Endodermal cell (in vitro differentiated cells): ENCODE results near the gene GRIN2A. TPM values are rescaled to one million over a fixed set of nuclear protein-coding genes. Genes with fewer than 3 reads are reported as not detected.

Source experiments
- DNase-seq: peaks from one replicate; pipeline ENCODE4 v3.0.0-alpha.2; 2017
- H3K27ac ChIP-seq: 2 replicates; pipeline ENCODE4 v1.5.1; 2013; ENCODE audit warnings: mild to moderate bottlenecking, low read depth, low read length, moderate library complexity
- H3K27me3 ChIP-seq: 2 replicates; pipeline ENCODE4 v1.6.1; 2013; ENCODE audit warnings: mild to moderate bottlenecking, low read length, moderate library complexity; ENCODE audit not compliant: insufficient read depth, control insufficient read depth, poor library complexity, severe bottlenecking
- H3K36me3 ChIP-seq: 2 replicates; pipeline ENCODE4 v1.7.0; 2013; ENCODE audit warnings: mild to moderate bottlenecking, low read length, moderate library complexity; ENCODE audit not compliant: control insufficient read depth, insufficient read depth
- H3K4me1 ChIP-seq: one replicate; pipeline ENCODE4 v1.7.0; 2013; ENCODE audit warnings: low read length; ENCODE audit not compliant: control insufficient read depth, insufficient read depth
- H3K4me3 ChIP-seq: 2 replicates; pipeline ENCODE4 v1.5.1; 2013; ENCODE audit warnings: mild to moderate bottlenecking, low read length, moderate library complexity
- H3K9ac ChIP-seq: 2 replicates; pipeline ENCODE4 v1.6.1; 2013; ENCODE audit warnings: mild to moderate bottlenecking, low read length, moderate library complexity; ENCODE audit not compliant: poor library complexity, severe bottlenecking; ENCODE audit errors: extremely low read depth
- H3K9me3 ChIP-seq: 2 replicates; pipeline ENCODE4 v1.6.1; 2013; ENCODE audit warnings: mild to moderate bottlenecking, low read length, moderate library complexity; ENCODE audit not compliant: control insufficient read depth
- H3K27ac Mint-ChIP-seq: 2 replicates; pipeline ENCODE4 v1.8.0; 2020; ENCODE audit warnings: mixed read lengths
- H3K27me3 Mint-ChIP-seq: 2 replicates; pipeline ENCODE4 v1.8.0; 2021; ENCODE audit warnings: mild to moderate bottlenecking, mixed read lengths; ENCODE audit not compliant: insufficient read depth
- H3K36me3 Mint-ChIP-seq: 2 replicates; pipeline ENCODE4 v1.8.0; 2020; ENCODE audit warnings: low read depth, mixed read lengths
- H3K4me1 Mint-ChIP-seq: 2 replicates; pipeline ENCODE4 v1.8.0; 2020; ENCODE audit warnings: mixed read lengths
- H3K4me3 Mint-ChIP-seq: 2 replicates; pipeline ENCODE4 v1.8.0; 2020; ENCODE audit warnings: mild to moderate bottlenecking, moderate library complexity, mixed read lengths
- H3K9me3 Mint-ChIP-seq: 2 replicates; pipeline ENCODE4 v1.8.0; 2020; ENCODE audit warnings: mild to moderate bottlenecking, mixed read lengths
- WGBS, 2 experiments: methylation state at CpG; one replicate each; pipeline versions ENCODE4 v1.1.5 to v1.1.7; 2013; ENCODE audit warnings: missing lambda C conversion rate in 2 of 2, mixed read lengths in 1 of 2; ENCODE audit not compliant: insufficient coverage in 1 of 2, insufficient read length in 1 of 2; 5-methylcytosine and 5-hydroxymethylcytosine counted together
- total RNA-seq, 2 donors: library from RNA; stranded (reverse); fragmentation: NEBNext Ultra II Directional in 1 of 2; extraction: Animal tissue kit (Norgen Biotek cat#: 25700) in 1 of 2; gene quantifications; 2 replicates in 1 of 2; 3 replicates in 1 of 2; pipeline ENCODE4 v1.2.1, GENCODE V29; 2021
- TF ChIP-seq, protein P1 (sequence below): fragments of 200-600 bp; sonication (generic); conservative IDR thresholded peaks from 2 replicates; pipeline ENCODE4 v1.5.0; 2021; ENCODE audit warnings: antibody characterized with exemption, mild to moderate bottlenecking

Gene GRIN2A
- total RNA-seq, 2 donors from 2014 or later = 1.2 TPM

GRCh38 chr16:9911231-9911630 is 271.0 kb downstream of the GRIN2A start:
- H3K9me3 ChIP-seq = no peaks in the 10 kb centered on the region
- no peak overlapping the region for H3K9ac ChIP-seq
- Mint-ChIP-seq H3K36me3 (no peaks in the 10 kb centered on the region), H3K27me3 (peaks cover 3% of the 10 kb centered on the region), H3K4me1 (peaks cover 10% of the 10 kb centered on the region), H3K27ac (no peak overlapping the region), H3K9me3 (no peaks in the 10 kb centered on the region), H3K4me3 (no peak overlapping the region)
- TF ChIP-seq, protein P1, sequence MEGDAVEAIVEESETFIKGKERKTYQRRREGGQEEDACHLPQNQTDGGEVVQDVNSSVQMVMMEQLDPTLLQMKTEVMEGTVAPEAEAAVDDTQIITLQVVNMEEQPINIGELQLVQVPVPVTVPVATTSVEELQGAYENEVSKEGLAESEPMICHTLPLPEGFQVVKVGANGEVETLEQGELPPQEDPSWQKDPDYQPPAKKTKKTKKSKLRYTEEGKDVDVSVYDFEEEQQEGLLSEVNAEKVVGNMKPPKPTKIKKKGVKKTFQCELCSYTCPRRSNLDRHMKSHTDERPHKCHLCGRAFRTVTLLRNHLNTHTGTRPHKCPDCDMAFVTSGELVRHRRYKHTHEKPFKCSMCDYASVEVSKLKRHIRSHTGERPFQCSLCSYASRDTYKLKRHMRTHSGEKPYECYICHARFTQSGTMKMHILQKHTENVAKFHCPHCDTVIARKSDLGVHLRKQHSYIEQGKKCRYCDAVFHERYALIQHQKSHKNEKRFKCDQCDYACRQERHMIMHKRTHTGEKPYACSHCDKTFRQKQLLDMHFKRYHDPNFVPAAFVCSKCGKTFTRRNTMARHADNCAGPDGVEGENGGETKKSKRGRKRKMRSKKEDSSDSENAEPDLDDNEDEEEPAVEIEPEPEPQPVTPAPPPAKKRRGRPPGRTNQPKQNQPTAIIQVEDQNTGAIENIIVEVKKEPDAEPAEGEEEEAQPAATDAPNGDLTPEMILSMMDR = no peak
- no peak overlapping the region for H3K27ac ChIP-seq
- no peak for DNase-seq
- H3K27me3 ChIP-seq = no peaks in the 10 kb centered on the region
- 95 to 96% methylated on average over 4 of the region's 4 CpGs for WGBS, 2 experiments
- no peaks in the 10 kb centered on the region for H3K4me1 ChIP-seq
- H3K36me3 ChIP-seq = no peaks in the 10 kb centered on the region
- H3K4me3 ChIP-seq = no peak overlapping the region

GRCh38 chr16:9909072-9909825 is 273.0 kb downstream of the GRIN2A start:
- Histone ChIP-seq H3K4me1 (no peaks in the 10 kb centered on the region), H3K4me3 (no peak overlapping the region), H3K27ac (no peak overlapping the region), H3K36me3 (no peaks in the 10 kb centered on the region), H3K27me3 (no peaks in the 10 kb centered on the region), H3K9ac (no peak overlapping the region), H3K9me3 (no peaks in the 10 kb centered on the region)
- H3K36me3 Mint-ChIP-seq = no peaks in the 10 kb centered on the region
- no peak overlapping the region for H3K4me3 Mint-ChIP-seq
- 91% methylated on average over 2 of the region's 2 CpGs; no CpG with 5 or more reads in 1 of the 2 experiments for WGBS, 2 experiments
- no peak overlapping the region for H3K27ac Mint-ChIP-seq
- no peak for DNase-seq
- TF ChIP-seq, protein P1 = no peak
- no peaks in the 10 kb centered on the region for H3K9me3 Mint-ChIP-seq
- peaks cover 10% of the 10 kb centered on the region for H3K4me1 Mint-ChIP-seq
- H3K27me3 Mint-ChIP-seq = peaks cover 7% of the 10 kb centered on the region

GRCh38 chr16:9908613-9909012 is 273.6 kb downstream of the GRIN2A start:
- no peak overlapping the region for H3K4me3 Mint-ChIP-seq
- WGBS, 2 experiments = 87 to 91% methylated on average over 4 to 5 of the region's 5 CpGs
- TF ChIP-seq, protein P1 = no peak
- H3K27me3 Mint-ChIP-seq = peaks cover 7% of the 10 kb centered on the region
- Histone ChIP-seq H3K4me3 (no peak overlapping the region), H3K27me3 (no peaks in the 10 kb centered on the region), H3K9me3 (no peaks in the 10 kb centered on the region), H3K36me3 (no peaks in the 10 kb centered on the region), H3K27ac (no peak overlapping the region), H3K4me1 (peaks cover 5% of the 10 kb centered on the region), H3K9ac (no peak overlapping the region)
- H3K9me3 Mint-ChIP-seq = no peaks in the 10 kb centered on the region
- peaks cover 11% of the 10 kb centered on the region for H3K4me1 Mint-ChIP-seq
- no peak overlapping the region for H3K27ac Mint-ChIP-seq
- no peaks in the 10 kb centered on the region for H3K36me3 Mint-ChIP-seq
- DNase-seq = no peak
